IMR-90 (cell line): Measurements from ENCODE around the gene ATG5. TPM values are rescaled to one million over a fixed set of nuclear protein-coding genes. Genes with fewer than 3 reads are reported as not detected.

Experiments
- ATAC-seq: fragments of 200-7000 bp; cut with Tn5 transposase; 2 replicates; pipeline ENCODE4 v1.9.1; 2020; ENCODE audit warnings: low read depth, mild to moderate bottlenecking, moderate library complexity
- BruUV-seq: library from RNA; stranded (reverse); fragments of 400-500 nt; replicated peaks from 2 replicates; lab custom pipeline; 2021; lab: Mats Ljungman, UMichigan
- CTCF ChIA-PET: fragments of 300-600 bp; formaldehyde crosslinking; extraction: SDS; loops from one replicate; lab custom pipeline; 2021; ENCODE audit warnings: antibody characterized with exemption; lab: Yijun Ruan, JAX
- POLR2A ChIA-PET: fragments of 300-600 bp; sonication (Branson Sonifier 250); formaldehyde crosslinking; loops from one replicate; lab custom pipeline; 2022; ENCODE audit warnings: antibody characterized with exemption; ENCODE audit not compliant: unreplicated experiment; lab: Charles Lee
- DNase-seq: peaks from one replicate; pipeline ENCODE4 v3.0.0; 2013
- H2AFZ ChIP-seq: replicated peaks from 2 replicates; pipeline ENCODE3; 2013; ENCODE audit warnings: low read length, mild to moderate bottlenecking; ENCODE audit not compliant: poor library complexity
- H2AK5ac ChIP-seq: 2 replicates; pipeline ENCODE4 v1.6.1; 2013; ENCODE audit warnings: low read depth, low read length, inconsistent platforms
- H2AK9ac ChIP-seq: replicated peaks from 2 replicates; pipeline ENCODE3; 2013; ENCODE audit warnings: mild to moderate bottlenecking, low read depth, low read length, moderate library complexity; ENCODE audit not compliant: poor library complexity
- H2BK120ac ChIP-seq: 2 replicates; pipeline ENCODE4 v1.6.1; 2013; ENCODE audit warnings: low read depth, low read length, inconsistent platforms
- H2BK15ac ChIP-seq: 3 replicates; pipeline ENCODE4 v1.6.1; 2013; ENCODE audit warnings: low read depth, low read length, inconsistent platforms
- H2BK20ac ChIP-seq: 2 replicates; pipeline ENCODE4 v1.6.1; 2013; ENCODE audit warnings: low read depth, mild to moderate bottlenecking, inconsistent platforms, low read length, moderate library complexity
- H2BK5ac ChIP-seq: 2 replicates; pipeline ENCODE4 v1.6.1; 2013; ENCODE audit warnings: mild to moderate bottlenecking, low read depth, low read length, inconsistent platforms; ENCODE audit not compliant: poor library complexity, severe bottlenecking
- H3K14ac ChIP-seq: replicated peaks from 2 replicates; pipeline ENCODE4 v1.6.1; 2013; ENCODE audit warnings: low read depth, low read length, inconsistent platforms
- H3K18ac ChIP-seq: 2 replicates; pipeline ENCODE4 v1.6.1; 2013; ENCODE audit warnings: low read depth, low read length, control low read depth
- H3K23ac ChIP-seq: 2 replicates; pipeline ENCODE4 v1.6.1; 2013; ENCODE audit warnings: low read depth, low read length, inconsistent platforms
- H3K27ac ChIP-seq: 2 replicates; pipeline ENCODE4 v1.5.1; 2013; ENCODE audit warnings: mild to moderate bottlenecking, control low read depth, low read length; ENCODE audit not compliant: insufficient read depth
- H3K27me3 ChIP-seq: 2 replicates; pipeline ENCODE4 v1.6.1; 2013; ENCODE audit warnings: low read length; ENCODE audit not compliant: control insufficient read depth, insufficient read depth
- H3K36me3 ChIP-seq: 2 replicates; pipeline ENCODE4 v1.6.1; 2013; ENCODE audit warnings: low read length, mixed read lengths; ENCODE audit not compliant: control insufficient read depth, insufficient read depth
- H3K4ac ChIP-seq: 2 replicates; pipeline ENCODE4 v1.6.1; 2013; ENCODE audit warnings: low read depth, low read length, inconsistent platforms
- H3K4me1 ChIP-seq: 2 replicates; pipeline ENCODE4 v1.6.1; 2013; ENCODE audit warnings: low read length, mixed read lengths; ENCODE audit not compliant: control insufficient read depth, insufficient read depth
- H3K4me2 ChIP-seq: 2 replicates; pipeline ENCODE4 v1.6.1; 2013; ENCODE audit warnings: low read depth, mild to moderate bottlenecking, control low read depth, low read length, moderate library complexity
- H3K4me3 ChIP-seq: 2 replicates; pipeline ENCODE4 v1.5.1; 2013; ENCODE audit warnings: low read depth, mild to moderate bottlenecking, control low read depth, low read length, moderate library complexity; ENCODE audit not compliant: insufficient read depth
- H3K56ac ChIP-seq: 2 replicates; pipeline ENCODE4 v1.6.1; 2013; ENCODE audit warnings: low read length, inconsistent platforms; ENCODE audit not compliant: insufficient read depth; ENCODE audit errors: extremely low read depth
- H3K79me1 ChIP-seq, 2 experiments: 2 replicates each; pipeline ENCODE4 v1.6.1; 2013; ENCODE audit warnings: low read length in 2 of 2, inconsistent platforms in 1 of 2, low read depth in 1 of 2
- H3K9ac ChIP-seq: 2 replicates; pipeline ENCODE4 v1.6.1; 2013; ENCODE audit warnings: low read depth, low read length, control low read depth
- H3K9me1 ChIP-seq: 2 replicates; pipeline ENCODE4 v1.6.1; 2013; ENCODE audit warnings: low read length, inconsistent platforms; ENCODE audit not compliant: insufficient read depth
- H3K9me3 ChIP-seq: 2 replicates; pipeline ENCODE4 v1.6.1; 2013; ENCODE audit warnings: low read length; ENCODE audit not compliant: control insufficient read depth, insufficient read depth
- H4K20me1 ChIP-seq: 2 replicates; pipeline ENCODE4 v1.6.1; 2013; ENCODE audit warnings: low read length, inconsistent platforms; ENCODE audit not compliant: insufficient read depth
- H4K5ac ChIP-seq: 2 replicates; pipeline ENCODE4 v1.6.1; 2013; ENCODE audit warnings: mild to moderate bottlenecking, low read depth, low read length, control low read depth
- H4K8ac ChIP-seq, 2 experiments: 2 replicates each; pipeline ENCODE4 v1.6.1; 2013; ENCODE audit warnings: low read depth in 2 of 2, low read length in 2 of 2, control low read depth in 1 of 2, inconsistent platforms in 1 of 2
- H4K91ac ChIP-seq: 2 replicates; pipeline ENCODE4 v1.6.1; 2013; ENCODE audit warnings: low read depth, low read length, inconsistent platforms; ENCODE audit not compliant: insufficient read depth
- CHD1 ChIP-seq: IDR thresholded peaks from 2 replicates; pipeline ENCODE4 v1.6.1; 2012; ENCODE audit warnings: low read depth, low read length, improper control_type of control experiment
- MAFK ChIP-seq: IDR thresholded peaks from 2 replicates; pipeline ENCODE4 v1.6.1; 2012; ENCODE audit warnings: low read depth, low read length, improper control_type of control experiment
- MAZ ChIP-seq: IDR thresholded peaks from 2 replicates; pipeline ENCODE4 v1.6.1; 2012; ENCODE audit warnings: low read depth, mild to moderate bottlenecking, low read length, improper control_type of control experiment, moderate library complexity, borderline replicate concordance
- NFE2L2 ChIP-seq: fragments of 150-350 bp; IDR thresholded peaks from 2 replicates; pipeline ENCODE4 v1.6.1; 2016; ENCODE audit warnings: low read depth, mild to moderate bottlenecking, low read length
- POLR2A ChIP-seq: IDR thresholded peaks from 2 replicates; pipeline ENCODE4 v1.6.1; 2012; ENCODE audit warnings: mild to moderate bottlenecking, low read depth, low read length
- RAD21 ChIP-seq: IDR thresholded peaks from 2 replicates; pipeline ENCODE4 v1.6.1; 2012; ENCODE audit warnings: low read length, improper control_type of control experiment
- RCOR1 ChIP-seq: IDR thresholded peaks from 2 replicates; pipeline ENCODE4 v1.6.1; 2012; ENCODE audit warnings: mild to moderate bottlenecking, low read length, improper control_type of control experiment; ENCODE audit not compliant: insufficient replicate concordance
- SMC3 ChIP-seq: fragments of 150-350 bp; IDR thresholded peaks from 2 replicates; pipeline ENCODE4 v1.6.1; 2016; ENCODE audit warnings: low read depth, mild to moderate bottlenecking, antibody characterized with exemption, low read length, moderate library complexity
- WGBS, 2 experiments: methylation state at CpG; one replicate each; pipeline versions ENCODE4 v1.1.5 to v1.1.7; 2013; ENCODE audit warnings: missing lambda C conversion rate in 2 of 2; ENCODE audit not compliant: insufficient read length in 1 of 2; ENCODE audit errors: extremely low coverage in 2 of 2; 5-methylcytosine and 5-hydroxymethylcytosine counted together
- dilution Hi-C: fragments of 300-500 bp; cut with HindIII; formaldehyde crosslinking; loops from one replicate; pipeline ENCODE4 v1.14.3; 2018; ENCODE audit warnings: low sequenced_read_pairs; ENCODE audit not compliant: unreplicated experiment
- in situ Hi-C: fragments of 300-500 bp; cut with MboI; formaldehyde crosslinking; loops from 3 replicates; pipeline ENCODE4 v1.14.3; 2019; ENCODE audit warnings: low sequenced_read_pairs, inconsistent platforms, mixed read lengths
- intact Hi-C: fragments of 100-400 bp; cut with micrococcal nuclease; formaldehyde crosslinking; loops from 2 replicates; pipeline ENCODE4 v1.10.0; 2022
- polyA plus RNA-seq, 3 experiments: library from polyadenylated mRNA; depleted of rRNA; stranded (reverse); fragments of >200 nt; gene quantifications; 2 replicates each; pipeline ENCODE4 v1.2.3, GENCODE V29; 2012; ENCODE audit warnings: low replicate concordance in 1 of 3
- total RNA-seq: library from RNA; depleted of rRNA; stranded (reverse); fragments of >200 nt; gene quantifications from 2 replicates; pipeline ENCODE4 v1.2.3, GENCODE V29; 2012
- TF ChIP-seq, protein P1 (sequence below): fragments of 150-350 bp; IDR thresholded peaks from 2 replicates; pipeline ENCODE4 v1.6.1; 2016; ENCODE audit warnings: low read depth, mild to moderate bottlenecking, low read length, moderate library complexity, borderline replicate concordance
- TF ChIP-seq, protein P2 (sequence below): conservative IDR thresholded peaks from 2 replicates; pipeline ENCODE4 v1.5.1; 2012; ENCODE audit warnings: mild to moderate bottlenecking, low read depth, low read length, improper control_type of control experiment
- TF ChIP-seq, protein P3 (sequence below): fragments of 150-350 bp; IDR thresholded peaks from 2 replicates; pipeline ENCODE4 v1.6.1; 2017; ENCODE audit warnings: mild to moderate bottlenecking, antibody characterized with exemption, low read length, low read depth

Gene ATG5
- total and polyA plus RNA-seq, 2 of the 4 experiments (the other 2 are of a cell fraction) = 13.5 to 28.0 TPM

DNA sequence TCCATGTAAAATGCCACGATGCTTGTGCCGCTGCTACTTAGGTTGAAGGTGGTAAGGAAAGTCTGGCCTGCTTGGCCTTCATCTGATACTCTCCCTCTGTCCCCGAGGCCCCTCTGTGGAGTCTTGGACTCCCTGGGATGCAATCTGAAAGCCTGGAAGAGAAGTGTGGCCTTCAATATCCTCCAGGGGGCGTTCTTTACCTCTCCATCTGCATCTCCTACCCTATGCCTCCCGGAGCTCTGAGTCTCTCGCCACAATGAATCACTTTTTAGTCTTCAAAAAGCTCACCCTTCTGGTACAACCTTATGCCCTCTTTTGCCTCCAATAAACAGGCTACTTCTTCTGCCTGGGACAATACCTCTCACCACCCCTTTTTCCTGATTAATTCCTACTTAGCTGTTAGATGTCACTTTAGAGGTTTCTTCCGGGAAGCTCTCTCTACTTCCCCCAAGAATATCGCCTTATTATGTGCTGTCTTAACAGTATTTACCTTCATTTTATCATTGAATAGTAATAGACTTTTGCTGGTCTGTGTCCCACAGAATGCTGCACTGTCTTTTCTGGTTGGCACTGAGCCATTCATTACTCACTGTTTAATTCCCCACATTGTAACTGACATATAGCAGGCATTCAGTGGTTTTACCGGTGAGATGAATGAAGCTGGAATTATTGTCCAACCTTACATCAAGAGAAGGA lies 13.9 kb upstream of the ATG5 start:
- Histone ChIP-seq H2AK5ac (no peak overlapping the region), H3K23ac (no peak overlapping the region), H3K14ac (no peak overlapping the region; the same call in 1 of the 2 replicates), H2BK15ac (no peak overlapping the region), H3K27me3 (peaks cover 9% of the 10 kb centered on the region), H2BK5ac (no peak overlapping the region), H3K9ac (no peak overlapping the region), H3K4ac (no peak overlapping the region), H3K27ac (no peak overlapping the region), H4K8ac (no peak overlapping the region), H3K4me2 (no peak overlapping the region; the same call in 1 of the 2 replicates), H3K9me1 (no peaks in the 10 kb centered on the region), H3K9me3 (no peaks in the 10 kb centered on the region), H3K56ac (no peak overlapping the region), H3K4me1 (no peaks in the 10 kb centered on the region), H2BK20ac (no peak overlapping the region), H3K18ac (no peak overlapping the region), H4K91ac (no peak overlapping the region), H4K20me1 (no peaks in the 10 kb centered on the region), H3K79me1 (no peaks in the 10 kb centered on the region), H2BK120ac (no peak overlapping the region), H2AFZ (peak overlapping the region; percentile 70), H4K5ac (no peak overlapping the region), H2AK9ac (no peak overlapping the region), H3K36me3 (no peaks in the 10 kb centered on the region), H3K4me3 (no peak overlapping the region)
- peak; percentile 70 for DNase-seq
- in situ Hi-C loops = loop anchor here (10.0 to 25.0 kb wide), 2 partner anchors 225 to 648 kb away; no protein-coding TSS in a partner anchor
- POLR2A ChIA-PET = interaction anchor here (0.5 kb wide), 3 partner anchors 14 to 100 kb away, joined by 3 to 6 read pairs (median 5); no protein-coding TSS in a partner anchor
- TF ChIP-seq, protein P1, sequence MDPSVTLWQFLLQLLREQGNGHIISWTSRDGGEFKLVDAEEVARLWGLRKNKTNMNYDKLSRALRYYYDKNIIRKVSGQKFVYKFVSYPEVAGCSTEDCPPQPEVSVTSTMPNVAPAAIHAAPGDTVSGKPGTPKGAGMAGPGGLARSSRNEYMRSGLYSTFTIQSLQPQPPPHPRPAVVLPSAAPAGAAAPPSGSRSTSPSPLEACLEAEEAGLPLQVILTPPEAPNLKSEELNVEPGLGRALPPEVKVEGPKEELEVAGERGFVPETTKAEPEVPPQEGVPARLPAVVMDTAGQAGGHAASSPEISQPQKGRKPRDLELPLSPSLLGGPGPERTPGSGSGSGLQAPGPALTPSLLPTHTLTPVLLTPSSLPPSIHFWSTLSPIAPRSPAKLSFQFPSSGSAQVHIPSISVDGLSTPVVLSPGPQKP = no peak
- TF ChIP-seq RCOR1 = no peak
- peak; percentile 59 for TF ChIP-seq RAD21
- TF ChIP-seq, protein P2, sequence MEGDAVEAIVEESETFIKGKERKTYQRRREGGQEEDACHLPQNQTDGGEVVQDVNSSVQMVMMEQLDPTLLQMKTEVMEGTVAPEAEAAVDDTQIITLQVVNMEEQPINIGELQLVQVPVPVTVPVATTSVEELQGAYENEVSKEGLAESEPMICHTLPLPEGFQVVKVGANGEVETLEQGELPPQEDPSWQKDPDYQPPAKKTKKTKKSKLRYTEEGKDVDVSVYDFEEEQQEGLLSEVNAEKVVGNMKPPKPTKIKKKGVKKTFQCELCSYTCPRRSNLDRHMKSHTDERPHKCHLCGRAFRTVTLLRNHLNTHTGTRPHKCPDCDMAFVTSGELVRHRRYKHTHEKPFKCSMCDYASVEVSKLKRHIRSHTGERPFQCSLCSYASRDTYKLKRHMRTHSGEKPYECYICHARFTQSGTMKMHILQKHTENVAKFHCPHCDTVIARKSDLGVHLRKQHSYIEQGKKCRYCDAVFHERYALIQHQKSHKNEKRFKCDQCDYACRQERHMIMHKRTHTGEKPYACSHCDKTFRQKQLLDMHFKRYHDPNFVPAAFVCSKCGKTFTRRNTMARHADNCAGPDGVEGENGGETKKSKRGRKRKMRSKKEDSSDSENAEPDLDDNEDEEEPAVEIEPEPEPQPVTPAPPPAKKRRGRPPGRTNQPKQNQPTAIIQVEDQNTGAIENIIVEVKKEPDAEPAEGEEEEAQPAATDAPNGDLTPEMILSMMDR = peak; percentile 73
- no peak for TF ChIP-seq POLR2A
- TF ChIP-seq MAZ = no peak
- TF ChIP-seq NFE2L2 = no peak
- TF ChIP-seq MAFK = no peak
- TF ChIP-seq, protein P3, sequence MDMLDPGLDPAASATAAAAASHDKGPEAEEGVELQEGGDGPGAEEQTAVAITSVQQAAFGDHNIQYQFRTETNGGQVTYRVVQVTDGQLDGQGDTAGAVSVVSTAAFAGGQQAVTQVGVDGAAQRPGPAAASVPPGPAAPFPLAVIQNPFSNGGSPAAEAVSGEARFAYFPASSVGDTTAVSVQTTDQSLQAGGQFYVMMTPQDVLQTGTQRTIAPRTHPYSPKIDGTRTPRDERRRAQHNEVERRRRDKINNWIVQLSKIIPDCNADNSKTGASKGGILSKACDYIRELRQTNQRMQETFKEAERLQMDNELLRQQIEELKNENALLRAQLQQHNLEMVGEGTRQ = no peak
- peak; percentile 65 for TF ChIP-seq SMC3
- no peak for TF ChIP-seq CHD1
- WGBS, 2 experiments = no CpG with 5 or more reads among the region's 9 CpGs
- dilution Hi-C loops = no loop called here
- CTCF ChIA-PET = interaction anchor here (0.5 to 1.9 kb wide), 18 partner anchors 8 to 968 kb away, joined by 3 to 7 read pairs (median 4); partner anchors contain the start of gene ATG5
- intact Hi-C loops = loop anchor here (1.0 to 5.0 kb wide), 5 partner anchors 108 to 775 kb away; partner anchors contain the start of gene BEND3
- no TSS peak for BruUV-seq
- ATAC-seq = peak; percentile 99
